B cell (primary cell): ENCODE data around the gene PSMG2.

Source experiments
- EZH2 ChIP-seq: IDR thresholded peaks from 2 replicates; pipeline ENCODE4 v1.6.1; 2012; ENCODE audit warnings: borderline replicate concordance, low read depth, mild to moderate bottlenecking, moderate library complexity, low read length; ENCODE audit not compliant: insufficient read depth, poor library complexity, severe bottlenecking
- TF ChIP-seq, protein P1 (sequence below): fragments of 200-600 bp; IDR thresholded peaks from one replicate; pipeline ENCODE4 v1.8.0; 2022; ENCODE audit warnings: antibody characterized with exemption, mild to moderate bottlenecking

DNA sequence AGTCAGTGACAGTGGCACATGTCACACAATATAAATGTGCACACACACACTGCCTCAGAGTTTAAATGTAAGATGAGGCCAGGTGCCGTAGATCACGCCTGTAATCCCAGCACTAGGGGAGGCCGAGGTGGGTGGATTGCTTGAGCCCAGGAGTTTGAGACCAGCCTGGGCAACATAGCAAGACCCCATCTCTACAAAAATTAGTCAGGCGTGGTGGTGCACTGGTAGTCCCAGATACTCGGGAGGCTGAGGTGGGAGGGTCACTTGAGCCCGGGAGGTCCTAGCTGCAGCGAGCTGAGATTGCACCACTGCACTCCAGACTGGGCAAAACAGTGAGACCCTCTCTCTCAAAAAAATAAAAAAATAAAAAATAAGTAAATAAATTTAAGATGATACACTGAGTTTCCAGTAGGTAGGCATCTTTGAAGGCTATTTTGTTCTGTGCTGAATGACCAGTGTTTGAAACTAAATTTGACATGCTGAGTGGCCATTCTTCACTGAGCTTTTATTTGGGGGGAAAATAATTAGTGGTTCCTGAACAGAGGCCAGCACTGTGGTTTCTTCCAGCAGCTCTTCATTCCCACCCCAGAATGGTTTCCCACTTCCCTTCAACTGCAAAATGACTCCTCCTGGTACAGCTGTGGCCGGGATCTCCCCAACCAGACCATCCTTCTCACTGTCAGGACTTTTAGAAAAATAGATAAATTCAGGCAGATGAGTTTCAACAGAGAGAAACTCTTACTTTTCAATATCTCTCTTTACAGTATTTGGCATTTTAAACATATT lies 44.9 kb downstream of the PSMG2 start:
- TF ChIP-seq, protein P1, sequence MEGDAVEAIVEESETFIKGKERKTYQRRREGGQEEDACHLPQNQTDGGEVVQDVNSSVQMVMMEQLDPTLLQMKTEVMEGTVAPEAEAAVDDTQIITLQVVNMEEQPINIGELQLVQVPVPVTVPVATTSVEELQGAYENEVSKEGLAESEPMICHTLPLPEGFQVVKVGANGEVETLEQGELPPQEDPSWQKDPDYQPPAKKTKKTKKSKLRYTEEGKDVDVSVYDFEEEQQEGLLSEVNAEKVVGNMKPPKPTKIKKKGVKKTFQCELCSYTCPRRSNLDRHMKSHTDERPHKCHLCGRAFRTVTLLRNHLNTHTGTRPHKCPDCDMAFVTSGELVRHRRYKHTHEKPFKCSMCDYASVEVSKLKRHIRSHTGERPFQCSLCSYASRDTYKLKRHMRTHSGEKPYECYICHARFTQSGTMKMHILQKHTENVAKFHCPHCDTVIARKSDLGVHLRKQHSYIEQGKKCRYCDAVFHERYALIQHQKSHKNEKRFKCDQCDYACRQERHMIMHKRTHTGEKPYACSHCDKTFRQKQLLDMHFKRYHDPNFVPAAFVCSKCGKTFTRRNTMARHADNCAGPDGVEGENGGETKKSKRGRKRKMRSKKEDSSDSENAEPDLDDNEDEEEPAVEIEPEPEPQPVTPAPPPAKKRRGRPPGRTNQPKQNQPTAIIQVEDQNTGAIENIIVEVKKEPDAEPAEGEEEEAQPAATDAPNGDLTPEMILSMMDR, result no peak
- no peak for TF ChIP-seq EZH2
